NCI-H774 (cell line): ENCODE data around the gene GTF2A1L.
A peak's percentile ranks its signal among the peaks of the same experiment; 100 is the strongest.
"Not testable (repeated sequence)": the region's sequence is repeated elsewhere in the genome, so short reads cannot be mapped to it uniquely, and the experiment has no call there.

Source experiments
- DNase-seq: peaks from one replicate; lab custom pipeline; 2025; lab: John Stamatoyannopoulos, UW

GTF2A1L gene

GRCh38 chr2:48617618-48618017 lies at the start of gene GTF2A1L:
Gene GTF2A1L (plus strand): TSS chr2:48617856. CDS start chr2:48617875, 19 bp downstream.
- DNase-seq, result no peak

- DNase-seq, result no peak
Measured at GRCh38 chr2:48568547-48568946, 49.1 kb upstream of the GTF2A1L start.

- no peak for DNase-seq
Measured at GRCh38 chr2:48569433-48569832, 48.2 kb upstream of the GTF2A1L start.

- no peak for DNase-seq
Measured at GRCh38 chr2:48572816-48573215, 44.8 kb upstream of the GTF2A1L start.

GRCh38 chr2:48574353-48575287 lies 43.0 kb upstream of the GTF2A1L start:
- DNase-seq, result no peak

- no peak for DNase-seq
Measured at GRCh38 chr2:48578313-48578712, 39.3 kb upstream of the GTF2A1L start.

GRCh38 chr2:48583961-48584360 lies 33.7 kb upstream of the GTF2A1L start:
- no peak for DNase-seq

GRCh38 chr2:48584551-48584950 lies 33.1 kb upstream of the GTF2A1L start:
- no peak for DNase-seq

- DNase-seq, result no peak
Measured at GRCh38 chr2:48586433-48586832, 31.2 kb upstream of the GTF2A1L start.

GRCh38 chr2:48587560-48587959 lies 30.1 kb upstream of the GTF2A1L start:
- no peak for DNase-seq

GRCh38 chr2:48587961-48588360 lies 29.7 kb upstream of the GTF2A1L start:
- no peak for DNase-seq

- no peak for DNase-seq
Measured at GRCh38 chr2:48588745-48589144, 28.9 kb upstream of the GTF2A1L start.

GRCh38 chr2:48589170-48589767 lies 28.4 kb upstream of the GTF2A1L start:
- peak; percentile 4 for DNase-seq

GRCh38 chr2:48590017-48590416 lies 27.6 kb upstream of the GTF2A1L start:
- DNase-seq, result no peak

GRCh38 chr2:48592067-48592466 lies 25.6 kb upstream of the GTF2A1L start:
- DNase-seq, result no peak

GRCh38 chr2:48596751-48597150 lies 20.9 kb upstream of the GTF2A1L start:
- not testable (repeated sequence) for DNase-seq

- DNase-seq, result no peak
Measured at GRCh38 chr2:48597492-48597891, 20.2 kb upstream of the GTF2A1L start.

- peak; percentile 39 for DNase-seq
Measured at GRCh38 chr2:48600204-48600813, 17.3 kb upstream of the GTF2A1L start.

GRCh38 chr2:48600917-48601316 lies 16.7 kb upstream of the GTF2A1L start:
- DNase-seq, result no peak

- DNase-seq, result peak; percentile 36
Measured at GRCh38 chr2:48601349-48601748, 16.3 kb upstream of the GTF2A1L start.

- DNase-seq, result no peak
Measured at GRCh38 chr2:48605482-48606175, 12.0 kb upstream of the GTF2A1L start.

- no peak for DNase-seq
Measured at GRCh38 chr2:48607307-48608014, 10.2 kb upstream of the GTF2A1L start.
